ENCODE results near the gene NVL. TPM values are rescaled to one million over a fixed set of nuclear protein-coding genes. Genes with fewer than 3 reads are reported as not detected.
A peak's percentile ranks its signal among the peaks of the same experiment; 100 is the strongest.

The NVL gene
- total RNA-seq, 1 donor, result 22.9 TPM

DNA sequence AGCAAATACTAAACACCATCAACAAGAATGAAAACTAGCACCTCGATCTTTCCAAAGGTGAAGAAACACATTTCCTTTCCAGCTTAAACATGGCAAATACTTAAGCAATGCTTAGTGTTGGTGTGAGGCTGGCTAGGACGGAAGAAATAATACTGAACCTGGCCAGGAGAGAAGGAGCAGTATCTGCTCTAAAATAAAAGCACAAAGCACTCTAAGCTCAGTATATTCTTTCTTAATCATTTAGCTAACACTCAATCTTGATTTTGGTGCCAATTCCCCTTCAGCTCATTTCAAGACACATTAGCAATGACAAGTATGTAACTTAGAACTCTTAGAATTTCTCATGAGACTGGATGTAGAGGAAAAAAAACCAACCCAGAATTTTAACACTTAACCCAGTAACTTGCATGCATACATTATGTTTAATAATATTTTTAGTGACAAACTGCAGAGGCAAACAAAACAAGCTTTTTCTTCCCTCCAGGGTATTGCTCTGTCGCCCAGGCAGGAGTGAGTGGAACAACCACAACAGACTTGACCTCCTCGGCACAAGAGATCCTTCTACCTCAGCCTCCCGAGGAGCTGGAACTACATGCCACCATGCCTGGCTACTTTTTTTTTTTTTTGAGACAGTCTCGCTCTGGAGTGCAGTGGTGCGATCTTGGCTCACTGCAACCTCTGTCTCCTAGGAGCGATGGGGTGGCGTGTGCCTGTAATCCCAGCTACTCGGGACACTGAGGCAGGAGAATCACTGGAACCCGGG lies 92.7 kb downstream of the NVL start:
- TF ChIP-seq, protein P1, sequence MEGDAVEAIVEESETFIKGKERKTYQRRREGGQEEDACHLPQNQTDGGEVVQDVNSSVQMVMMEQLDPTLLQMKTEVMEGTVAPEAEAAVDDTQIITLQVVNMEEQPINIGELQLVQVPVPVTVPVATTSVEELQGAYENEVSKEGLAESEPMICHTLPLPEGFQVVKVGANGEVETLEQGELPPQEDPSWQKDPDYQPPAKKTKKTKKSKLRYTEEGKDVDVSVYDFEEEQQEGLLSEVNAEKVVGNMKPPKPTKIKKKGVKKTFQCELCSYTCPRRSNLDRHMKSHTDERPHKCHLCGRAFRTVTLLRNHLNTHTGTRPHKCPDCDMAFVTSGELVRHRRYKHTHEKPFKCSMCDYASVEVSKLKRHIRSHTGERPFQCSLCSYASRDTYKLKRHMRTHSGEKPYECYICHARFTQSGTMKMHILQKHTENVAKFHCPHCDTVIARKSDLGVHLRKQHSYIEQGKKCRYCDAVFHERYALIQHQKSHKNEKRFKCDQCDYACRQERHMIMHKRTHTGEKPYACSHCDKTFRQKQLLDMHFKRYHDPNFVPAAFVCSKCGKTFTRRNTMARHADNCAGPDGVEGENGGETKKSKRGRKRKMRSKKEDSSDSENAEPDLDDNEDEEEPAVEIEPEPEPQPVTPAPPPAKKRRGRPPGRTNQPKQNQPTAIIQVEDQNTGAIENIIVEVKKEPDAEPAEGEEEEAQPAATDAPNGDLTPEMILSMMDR (IDR thresholded peaks at IDR 0.05; ENCODE audit: insufficient read depth, low read depth, low read length), result no peak
- no peak overlapping the region for H3K4me3 ChIP-seq (ENCODE audit: low read depth, low read length)
- DNase-seq (ENCODE audit: low read depth), result peak; percentile 31

- TF ChIP-seq, protein P1 (IDR thresholded peaks at IDR 0.05; ENCODE audit: insufficient read depth, low read depth, low read length), result no peak
- H3K4me3 ChIP-seq (ENCODE audit: low read depth, low read length), result no peak overlapping the region
- DNase-seq (ENCODE audit: low read depth), result no peak
These were observed 94.0 kb downstream of the NVL start for GRCh38 chr1:224235813-224236493.

- H3K4me3 ChIP-seq (ENCODE audit: low read depth, low read length), result no peak overlapping the region
- TF ChIP-seq, protein P1 (IDR thresholded peaks at IDR 0.05; ENCODE audit: insufficient read depth, low read depth, low read length), result no peak
- no peak for DNase-seq (ENCODE audit: low read depth)
These were observed 96.0 kb downstream of the NVL start for GRCh38 chr1:224234017-224234416.

DNA sequence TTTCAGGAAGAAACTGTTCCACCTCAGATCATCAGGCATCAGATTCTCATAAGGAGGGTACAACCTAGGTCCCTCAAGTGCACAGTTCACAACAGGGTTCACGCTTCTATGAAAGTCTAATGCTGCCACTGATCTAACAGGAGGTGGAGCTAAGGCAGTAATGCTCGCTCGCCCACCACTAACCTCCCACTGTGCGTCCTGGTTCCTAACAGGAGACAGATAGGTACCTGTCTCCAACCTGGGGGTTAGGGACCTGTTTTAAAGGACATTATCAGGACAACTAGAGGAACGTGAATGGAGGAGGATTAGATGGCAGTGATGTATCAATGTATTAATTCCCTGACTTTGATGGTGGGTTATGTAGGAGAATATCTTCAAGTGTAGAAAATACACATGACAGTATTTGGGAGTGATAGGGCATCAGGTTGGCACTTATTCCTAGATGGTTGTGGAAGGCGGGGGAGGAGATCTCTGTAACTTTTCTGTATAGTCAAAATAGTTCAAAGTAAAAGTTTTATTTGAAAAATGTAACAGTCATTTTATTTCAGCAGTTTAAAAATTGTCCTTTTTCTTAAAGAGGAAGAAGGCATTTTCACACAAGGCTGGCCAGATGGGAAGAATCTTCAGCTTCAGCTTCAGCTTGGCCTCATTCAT lies 103.0 kb downstream of the NVL start:
- TF ChIP-seq, protein P1 (IDR thresholded peaks at IDR 0.05; ENCODE audit: insufficient read depth, low read depth, low read length), result no peak
- no peak for DNase-seq (ENCODE audit: low read depth)
- no peak overlapping the region for H3K4me3 ChIP-seq (ENCODE audit: low read depth, low read length)

DNA sequence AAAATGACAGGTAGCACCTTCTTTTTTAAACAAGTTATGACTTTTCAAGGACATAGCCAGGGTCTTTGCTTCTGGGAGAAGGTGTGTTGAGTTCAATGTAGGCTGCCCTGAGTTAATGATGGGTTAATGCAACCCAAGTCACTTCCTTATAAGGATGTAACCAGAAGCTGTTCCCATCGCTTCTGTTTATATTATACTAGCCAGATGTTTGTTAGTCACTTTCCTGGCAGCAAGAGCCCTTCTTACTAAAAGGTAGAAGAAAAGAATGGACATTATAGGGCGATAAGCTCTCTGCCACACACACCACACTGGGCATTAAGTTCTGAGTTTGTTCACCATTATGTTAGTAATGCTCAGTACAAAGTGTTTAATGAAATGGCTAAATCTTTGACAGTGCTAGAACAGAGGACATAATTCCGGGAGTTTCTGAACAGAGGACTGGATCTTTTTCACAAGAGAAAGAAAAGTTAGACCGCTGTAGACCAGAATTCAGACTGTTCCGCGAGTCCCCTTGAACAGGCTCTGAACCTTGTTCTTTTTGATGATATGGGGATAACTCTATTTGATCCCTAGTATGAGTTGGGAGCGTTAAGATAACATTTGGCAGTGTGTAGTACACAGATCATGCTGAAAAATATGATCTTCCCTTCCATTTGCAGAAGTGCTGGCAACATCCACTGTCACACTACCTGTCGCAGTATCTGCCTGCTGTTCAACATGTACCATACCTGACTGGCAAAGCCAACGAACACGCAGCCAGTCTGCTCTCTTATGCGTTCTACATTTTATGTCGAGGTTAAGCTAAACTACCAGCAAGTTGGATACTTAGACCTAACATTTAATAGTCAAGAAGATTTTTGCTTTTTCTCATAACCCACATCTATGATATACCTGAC lies 105.9 kb downstream of the NVL start:
- H3K4me3 ChIP-seq (ENCODE audit: low read depth, low read length), result peak overlapping the region; percentile 1
- peak; percentile 93 for DNase-seq (ENCODE audit: low read depth)
- TF ChIP-seq, protein P1 (IDR thresholded peaks at IDR 0.05; ENCODE audit: insufficient read depth, low read depth, low read length), result no peak

- H3K4me3 ChIP-seq (ENCODE audit: low read depth, low read length), result no peak overlapping the region
- TF ChIP-seq, protein P1 (IDR thresholded peaks at IDR 0.05; ENCODE audit: insufficient read depth, low read depth, low read length), result no peak
- DNase-seq (ENCODE audit: low read depth), result no peak
These were observed 110.3 kb downstream of the NVL start for GRCh38 chr1:224219612-224220059.
